ENCODE measurements around the gene FPGS.
A peak's percentile ranks its signal among the peaks of the same experiment; 100 is the strongest.
"Not testable (repeated sequence)": the region's sequence is repeated elsewhere in the genome, so short reads cannot be mapped to it uniquely, and the experiment has no call there.

Gene FPGS

DNA sequence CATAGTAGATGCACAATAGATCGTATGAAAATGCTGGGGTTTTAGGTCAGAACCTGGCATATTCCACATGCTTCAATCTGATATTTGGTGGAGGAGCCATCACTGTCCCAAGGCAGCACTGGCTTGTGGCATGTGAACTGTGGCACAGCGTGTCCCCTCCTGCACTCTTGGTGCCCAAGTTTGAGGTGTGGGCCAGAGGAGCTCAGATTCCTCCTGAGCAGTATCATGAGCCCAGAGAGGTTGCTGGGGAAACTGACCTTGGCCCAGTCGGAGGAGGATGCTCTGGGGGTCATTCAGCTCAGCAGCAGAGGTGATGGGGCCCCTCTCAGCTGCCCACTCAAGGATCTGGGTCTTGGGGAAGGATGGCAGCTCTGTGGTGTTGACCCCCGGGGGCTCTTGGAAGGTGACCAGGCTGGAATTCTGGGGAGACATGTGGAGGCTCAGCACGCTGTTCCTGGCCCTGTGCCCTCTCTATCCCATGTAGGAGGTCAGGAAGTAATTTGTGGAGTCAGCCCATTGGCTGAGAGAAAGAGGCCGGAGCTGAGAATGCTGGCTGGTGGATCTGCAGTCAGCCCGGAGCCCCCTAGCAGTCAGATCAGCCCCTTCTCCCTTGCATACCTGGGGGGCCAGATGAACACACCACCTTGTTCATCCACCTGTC is 23.7 kb downstream of the FPGS start:
- DNase-seq (ENCODE audit: low read depth, low spot score): no peak
- no peak overlapping the region for H3K4me3 ChIP-seq (ENCODE audit: low read length)

DNA sequence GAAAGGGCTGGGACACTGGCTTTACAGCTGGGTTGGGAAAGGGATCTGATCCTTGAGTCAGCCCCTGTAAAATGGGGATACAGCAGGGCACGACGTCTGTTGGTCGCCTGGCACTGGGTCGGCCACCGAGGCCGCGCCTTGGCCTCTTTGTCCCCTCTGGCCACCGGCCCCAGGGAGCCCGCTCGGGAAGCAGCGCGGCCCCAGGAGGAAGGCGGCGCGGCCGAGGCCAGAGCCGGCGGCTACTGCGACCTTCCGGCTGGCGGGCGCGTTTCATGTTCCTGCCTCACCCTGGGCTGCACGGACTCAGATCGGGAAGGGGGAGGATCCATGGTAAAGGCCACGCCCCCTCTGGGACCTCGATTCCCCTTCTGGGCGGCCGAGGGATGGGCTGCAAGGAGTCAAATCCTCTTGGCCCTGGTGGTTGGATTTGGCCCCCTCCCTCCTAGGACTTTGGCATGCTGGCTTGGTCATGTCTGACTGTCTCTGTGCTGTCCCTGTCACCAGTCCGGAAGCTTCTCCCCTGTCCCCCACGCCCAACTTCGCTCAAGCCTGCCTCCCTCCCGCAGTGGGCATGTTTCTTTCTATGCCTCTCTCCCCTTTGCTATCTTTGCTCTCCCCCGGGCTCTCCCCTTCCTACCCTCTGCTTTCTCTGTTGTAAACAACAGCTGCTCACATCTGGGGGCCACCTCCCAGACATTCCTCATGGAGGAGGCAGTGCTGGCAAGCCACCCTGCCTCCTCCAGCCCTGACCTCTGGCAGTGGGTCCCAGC is 25.8 kb downstream of the FPGS start:
- H3K4me3 ChIP-seq (ENCODE audit: low read length): no peak overlapping the region
- no peak for DNase-seq (ENCODE audit: low read depth, low spot score)

DNA sequence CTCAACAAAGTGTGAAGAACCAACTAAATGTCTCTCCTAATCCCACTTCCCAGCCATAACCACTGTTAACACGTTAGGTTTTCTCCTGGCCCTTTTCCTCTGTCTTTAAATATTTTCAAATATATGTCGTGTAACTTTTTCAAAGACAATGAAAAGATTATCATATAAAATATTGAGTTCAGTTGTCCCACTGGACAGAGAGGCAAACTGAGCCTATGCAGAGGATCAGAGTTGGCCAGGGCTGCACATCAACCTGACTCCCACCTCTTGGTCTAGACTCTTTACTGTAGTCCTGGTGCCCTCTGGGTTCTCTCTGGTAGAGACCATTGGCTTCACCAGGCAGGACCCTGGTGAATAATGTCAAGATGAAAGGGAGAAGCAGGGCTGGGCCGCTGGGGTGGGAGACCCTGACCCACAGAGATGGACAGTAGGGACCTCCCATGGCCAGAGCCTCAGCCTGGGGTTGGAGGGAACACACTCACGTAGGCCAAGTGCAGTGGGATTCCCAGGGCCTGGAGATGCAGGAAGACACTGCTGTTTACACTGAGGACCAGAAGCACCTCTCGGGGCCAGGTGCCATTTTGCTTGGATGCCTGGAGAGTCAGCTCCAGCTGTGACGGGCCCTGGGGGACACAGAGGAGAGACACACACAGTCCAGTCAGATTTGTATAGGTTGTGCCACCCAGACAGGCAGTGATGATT is 26.7 kb downstream of the FPGS start:
- no peak overlapping the region for H3K4me3 ChIP-seq (ENCODE audit: low read length)
- DNase-seq (ENCODE audit: low read depth, low spot score): no peak

DNA sequence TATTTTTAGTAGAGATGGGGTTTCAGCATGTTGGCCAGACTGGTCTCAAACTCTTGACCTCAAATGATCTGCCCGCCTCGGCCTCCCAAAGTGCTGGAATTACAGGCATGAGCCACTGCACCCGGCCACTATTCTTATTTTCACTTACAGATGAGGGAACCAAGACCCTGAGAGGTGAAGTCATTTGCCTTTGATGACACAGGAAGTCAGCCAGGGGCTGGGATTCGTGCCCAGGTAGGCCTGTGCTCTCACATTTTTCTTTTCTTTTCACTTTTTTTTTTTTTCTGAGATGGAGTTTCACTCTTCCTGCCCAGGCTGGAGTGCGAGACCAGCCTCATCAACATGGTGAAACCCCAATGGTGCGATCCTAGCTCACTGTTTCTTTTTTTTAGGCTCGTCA is 29.6 kb downstream of the FPGS start:
- H3K4me3 ChIP-seq (ENCODE audit: low read length): no peak overlapping the region
- peak; percentile 19 for DNase-seq (ENCODE audit: low read depth, low spot score)

DNA sequence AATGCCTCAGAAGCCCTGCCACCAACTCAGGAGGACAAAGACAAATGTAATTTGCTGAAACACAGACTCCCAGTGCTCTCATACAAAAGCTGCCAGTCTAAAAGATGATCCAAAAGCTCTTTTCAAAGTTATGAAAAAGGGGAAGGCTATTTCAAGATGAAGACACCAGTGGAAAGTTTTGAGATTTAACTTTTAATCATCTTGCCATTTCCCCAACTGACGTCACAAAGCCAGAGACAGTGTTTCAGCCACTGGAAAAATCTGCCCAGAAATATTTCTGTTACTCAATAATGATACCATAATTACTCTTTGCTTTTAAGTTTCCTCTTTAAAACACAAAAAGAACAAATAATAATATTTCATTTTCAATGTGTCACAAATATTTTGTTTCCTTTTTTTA is 30.9 kb downstream of the FPGS start:
- no peak overlapping the region for H3K4me3 ChIP-seq (ENCODE audit: low read length)
- no peak for DNase-seq (ENCODE audit: low read depth, low spot score)

DNA sequence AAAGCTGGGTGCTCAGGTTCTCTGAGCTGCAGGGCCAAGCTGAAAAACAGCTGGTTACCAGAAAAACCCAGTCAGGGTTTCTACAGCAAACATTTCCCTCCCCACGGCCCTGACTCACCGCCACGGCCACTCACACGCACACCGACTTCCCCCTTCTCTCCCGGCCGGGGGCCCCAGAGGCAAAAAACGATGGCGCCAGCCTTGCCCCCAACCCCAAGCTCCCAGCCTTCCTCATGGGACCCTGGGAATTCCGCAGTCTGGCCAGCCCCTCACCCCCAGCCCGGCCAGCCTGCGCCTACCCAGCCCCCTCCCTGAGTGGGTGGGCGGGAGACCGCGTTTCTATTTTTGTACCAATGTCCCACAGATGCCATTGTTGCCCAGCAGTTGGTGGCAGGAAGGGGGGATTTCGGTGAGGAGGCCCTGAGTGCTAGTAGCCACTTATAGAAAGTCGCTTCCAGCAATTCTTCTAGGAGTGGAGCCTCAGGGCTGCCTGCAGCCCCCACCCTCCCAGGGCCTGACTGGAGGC is 33.4 kb downstream of the FPGS start:
- DNase-seq (ENCODE audit: low read depth, low spot score): no peak
- no peak overlapping the region for H3K4me3 ChIP-seq (ENCODE audit: low read length)

DNA sequence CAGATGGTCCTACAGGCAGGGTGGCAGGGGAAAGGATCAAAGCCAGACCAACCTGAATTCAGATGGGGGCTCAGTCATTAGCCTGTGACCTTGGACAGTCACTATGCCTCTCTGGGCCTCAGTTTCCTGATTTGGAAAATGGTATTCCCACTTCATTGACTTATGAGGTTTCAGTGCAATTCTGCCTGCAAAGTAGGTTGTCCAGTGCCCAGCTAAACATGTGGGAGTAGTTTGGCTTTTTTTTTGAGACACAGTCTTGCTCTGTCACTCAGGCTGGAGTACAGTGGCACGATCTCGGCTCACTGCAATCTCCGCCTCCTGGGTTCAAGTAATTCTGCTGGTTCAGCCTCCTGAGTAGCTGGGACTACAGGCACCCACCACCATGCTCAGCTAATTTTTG is 33.9 kb downstream of the FPGS start:
- not testable (repeated sequence) for DNase-seq (ENCODE audit: low read depth, low spot score); H3K4me3 ChIP-seq (ENCODE audit: low read length)

DNA sequence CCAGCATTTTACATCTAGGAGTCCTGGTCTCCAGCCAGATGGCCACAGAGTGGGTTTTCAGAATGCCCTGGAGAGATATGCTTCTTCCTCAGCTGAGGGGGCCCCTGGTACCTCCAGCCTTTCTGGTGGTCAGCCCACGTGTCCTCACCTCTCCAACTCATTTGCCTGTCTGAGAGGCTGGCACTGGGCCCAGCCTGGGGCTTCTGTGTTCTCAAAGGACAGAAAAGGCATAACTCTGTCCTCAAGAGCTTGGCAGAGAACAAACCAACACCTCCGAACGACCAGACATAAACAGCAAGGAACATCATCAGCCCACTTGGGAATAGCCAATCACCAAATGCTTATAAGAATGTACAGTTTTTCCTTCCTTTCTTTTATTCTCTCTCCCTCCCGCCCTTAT is 34.7 kb downstream of the FPGS start:
- H3K4me3 ChIP-seq (ENCODE audit: low read length): no peak overlapping the region
- DNase-seq (ENCODE audit: low read depth, low spot score): no peak

DNA sequence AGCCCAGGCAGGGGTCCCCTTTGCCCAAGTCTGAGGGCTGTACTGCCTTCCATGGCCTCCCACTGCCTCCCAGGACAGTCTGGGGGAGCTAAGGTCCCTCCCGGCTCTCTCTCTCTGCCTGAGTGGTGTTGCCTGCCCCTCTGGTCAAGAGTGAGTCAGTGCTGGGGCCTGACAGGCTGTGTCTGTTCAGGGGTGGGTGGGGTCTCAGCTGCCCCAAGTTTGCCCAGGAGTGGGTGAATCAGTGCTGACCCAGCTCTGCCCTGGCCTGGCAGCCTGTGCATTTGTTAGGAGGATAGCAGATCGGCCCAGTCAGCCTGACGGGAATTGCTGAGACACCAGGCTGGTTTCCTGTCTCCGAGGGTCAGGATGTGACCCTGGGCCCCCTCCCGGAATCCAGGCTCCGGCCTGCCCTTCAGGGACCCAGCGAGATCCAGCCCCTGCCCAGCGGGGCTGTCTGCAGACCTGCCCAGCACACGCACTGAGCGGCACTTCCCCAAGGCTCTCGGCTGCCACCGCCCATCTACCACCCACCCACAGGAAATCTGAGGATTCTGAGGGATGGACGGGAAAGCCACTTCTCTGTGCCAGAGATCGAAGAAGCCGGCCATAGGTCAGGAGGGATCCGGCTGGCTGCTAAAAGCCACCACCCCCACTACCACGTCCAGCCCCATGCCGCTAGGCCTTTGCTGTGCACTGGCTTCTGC is 35.8 kb downstream of the FPGS start:
- DNase-seq (ENCODE audit: low read depth, low spot score): no peak
- no peak overlapping the region for H3K4me3 ChIP-seq (ENCODE audit: low read length)

DNA sequence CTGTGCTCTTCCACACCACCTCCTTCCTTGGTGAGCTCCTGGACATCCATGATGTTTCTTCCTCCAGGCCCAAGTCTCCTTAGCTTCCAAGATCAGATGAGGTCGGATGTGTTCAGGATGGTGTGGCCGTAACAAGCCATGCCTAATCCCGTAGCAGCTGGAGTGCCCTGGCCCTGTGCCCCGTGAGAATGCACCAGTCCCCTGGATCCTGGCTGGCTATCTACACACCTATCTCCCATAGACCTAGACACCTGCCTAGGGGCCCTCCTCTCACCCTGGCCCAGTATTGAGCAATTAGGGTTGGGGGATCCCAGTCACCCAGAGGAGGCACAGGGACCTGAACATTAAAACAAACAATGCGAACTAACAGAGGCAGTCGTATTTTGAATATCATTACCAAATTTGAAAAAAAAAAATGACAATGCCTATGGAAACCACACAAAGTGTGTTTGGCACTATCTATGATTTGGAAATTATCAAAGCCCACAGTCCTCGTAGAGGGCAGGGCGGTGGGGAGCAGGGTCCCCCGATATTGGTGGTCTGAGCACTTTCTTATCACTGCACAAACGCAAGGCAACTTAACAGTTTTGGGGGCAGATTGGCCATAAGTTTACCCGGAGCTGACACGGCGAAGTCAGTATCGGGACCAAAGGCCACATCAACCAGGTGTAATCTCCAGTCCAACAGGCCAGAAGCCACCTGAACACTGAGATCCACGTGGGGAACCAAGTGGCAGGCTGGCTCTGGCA is 38.6 kb downstream of the FPGS start:
- H3K4me3 ChIP-seq (ENCODE audit: low read length): no peak overlapping the region
- no peak for DNase-seq (ENCODE audit: low read depth, low spot score)

DNA sequence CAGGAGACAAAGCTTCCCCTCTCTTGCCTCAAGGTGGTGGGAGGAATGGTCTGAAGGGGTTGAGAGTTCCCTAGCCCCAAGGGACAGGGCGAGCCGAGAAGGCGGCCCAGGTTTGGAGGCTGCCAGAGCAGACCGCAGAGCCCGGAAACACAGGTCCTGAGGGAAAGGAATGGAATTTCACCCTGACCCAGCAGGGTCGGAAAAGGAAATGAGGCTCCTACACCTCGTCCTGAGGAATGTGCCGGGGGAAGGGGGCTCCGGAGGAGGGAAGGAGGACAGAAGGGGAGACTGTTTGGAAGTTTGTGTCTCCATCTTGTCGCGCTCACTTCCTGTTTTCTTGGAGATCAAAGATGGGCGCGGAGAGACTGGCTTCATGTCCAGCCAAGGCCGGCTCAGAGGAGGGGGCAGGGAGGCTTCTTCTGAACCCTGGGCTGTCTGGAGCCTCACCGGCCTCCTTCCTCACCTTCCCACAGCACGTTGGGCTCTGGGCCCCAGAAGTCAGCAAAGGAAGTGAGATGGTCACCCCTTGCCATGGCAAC is 42.2 kb downstream of the FPGS start:
- no peak overlapping the region for H3K4me3 ChIP-seq (ENCODE audit: low read length)
- DNase-seq (ENCODE audit: low read depth, low spot score): no peak

DNA sequence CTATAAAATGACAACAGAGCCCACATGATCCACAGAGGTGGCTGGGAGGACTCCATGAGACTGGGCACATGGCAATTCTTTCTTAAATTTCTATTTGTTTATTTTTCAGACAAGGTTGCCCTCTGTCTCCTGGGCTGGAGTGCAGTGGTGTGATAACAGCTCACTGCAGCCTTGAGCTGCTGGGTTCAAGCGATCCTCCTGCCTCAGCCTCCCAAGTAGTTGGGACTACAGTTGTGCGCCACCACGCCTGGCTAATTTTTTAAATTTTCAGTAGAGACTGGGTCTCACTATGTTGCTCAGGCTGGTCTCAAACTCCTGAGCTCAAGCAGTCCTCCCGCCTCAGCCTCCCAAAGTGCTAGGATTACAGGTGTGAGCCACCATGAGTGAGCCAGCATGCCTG is 42.9 kb downstream of the FPGS start:
- DNase-seq (ENCODE audit: low read depth, low spot score); H3K4me3 ChIP-seq (ENCODE audit: low read length): not testable (repeated sequence)

DNA sequence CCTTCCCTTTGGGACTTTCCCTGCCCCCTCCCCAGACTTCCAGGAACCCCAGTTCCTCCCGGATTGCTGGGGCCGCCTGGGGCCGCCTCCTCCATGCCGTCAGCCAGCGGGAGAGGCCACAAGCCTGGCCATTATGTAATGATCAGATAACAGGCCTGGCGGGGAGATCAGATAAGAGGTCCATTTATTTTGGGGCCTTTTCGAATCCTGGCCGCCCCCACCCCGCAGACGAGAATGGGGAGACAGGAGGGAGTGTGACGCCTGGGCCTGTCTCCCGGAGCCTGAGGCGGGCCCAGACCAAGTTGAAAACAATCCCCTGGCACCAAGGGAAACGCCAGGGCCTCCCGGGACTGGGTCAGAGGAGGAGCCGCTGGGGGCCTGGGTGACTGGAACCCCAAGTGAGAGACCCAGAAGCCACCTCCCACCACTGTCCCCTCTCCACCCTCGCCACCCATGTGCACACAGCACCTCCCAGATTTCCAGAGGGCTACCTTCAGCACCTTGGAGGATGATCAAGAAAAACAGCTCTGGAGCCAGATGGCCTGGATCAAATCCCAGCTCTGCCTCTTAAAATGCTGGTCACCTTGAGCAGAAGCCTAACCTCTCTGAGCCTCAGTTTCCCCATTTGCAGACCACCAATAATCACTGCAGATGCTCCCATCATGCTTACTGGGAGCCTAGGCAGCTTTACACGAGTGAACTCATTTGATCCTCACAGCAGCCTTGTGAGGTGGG is 43.9 kb downstream of the FPGS start:
- DNase-seq (ENCODE audit: low read depth, low spot score): no peak
- no peak overlapping the region for H3K4me3 ChIP-seq (ENCODE audit: low read length)

DNA sequence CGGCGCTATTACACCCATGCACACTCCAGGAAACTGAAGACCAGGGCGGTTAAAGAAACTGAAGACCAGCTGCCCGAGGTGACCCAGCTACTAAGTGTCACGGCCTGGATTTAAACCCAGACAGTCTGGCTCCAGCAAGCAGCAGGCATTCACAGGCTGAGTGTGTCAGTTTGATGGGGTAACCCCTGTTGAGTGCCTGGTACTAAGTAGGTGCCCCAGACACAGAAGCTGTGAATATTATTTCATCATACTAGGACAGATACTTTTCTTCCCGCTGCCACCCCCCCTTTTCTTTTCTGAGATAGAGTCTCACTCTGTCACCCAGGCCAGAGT is 44.5 kb downstream of the FPGS start:
- no peak for DNase-seq (ENCODE audit: low read depth, low spot score)
- H3K4me3 ChIP-seq (ENCODE audit: low read length): no peak overlapping the region

DNA sequence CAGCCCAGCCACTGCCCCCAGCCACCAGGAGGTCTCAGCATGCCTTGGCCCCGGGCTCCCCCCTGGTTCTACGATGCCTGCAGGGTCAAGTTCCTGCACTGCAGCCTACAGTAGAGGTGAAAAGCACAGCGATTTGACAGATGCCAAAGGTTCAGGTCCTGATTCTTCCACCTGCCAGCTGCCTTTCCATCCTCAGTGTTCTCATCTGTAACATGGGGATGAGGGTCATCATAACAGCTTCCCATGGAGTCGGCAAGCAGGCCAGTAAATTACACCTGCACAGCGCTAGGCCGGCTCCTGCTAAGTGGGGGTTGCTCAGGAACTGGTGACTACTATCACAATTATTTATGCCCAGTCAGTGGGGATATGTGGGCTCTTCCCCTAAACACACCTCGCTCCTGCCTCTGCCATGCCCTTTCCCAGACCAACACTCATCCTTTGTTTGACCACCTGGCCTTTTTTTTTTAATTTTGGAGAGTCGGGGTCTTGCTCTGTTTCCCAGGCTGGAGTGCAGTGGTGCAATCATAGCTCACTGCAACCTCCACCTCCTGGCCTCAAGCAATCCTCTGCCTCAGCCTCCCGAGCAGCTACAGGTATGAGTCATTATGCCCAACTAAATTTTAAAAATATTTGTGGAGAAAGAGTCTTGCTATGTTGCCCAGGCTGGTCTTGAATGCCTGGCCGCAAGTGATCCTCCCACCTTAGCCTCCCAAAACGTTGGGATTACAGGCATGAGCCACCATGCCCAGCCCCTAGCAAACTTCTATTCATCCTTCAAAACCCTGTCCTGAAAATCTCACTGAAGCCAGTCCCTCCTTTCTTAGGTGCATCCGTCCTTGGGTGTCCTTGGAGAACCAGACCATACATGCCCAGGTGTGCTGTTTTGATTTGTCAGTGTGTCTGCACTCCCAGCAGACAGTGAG is 45.4 kb downstream of the FPGS start:
- no peak for DNase-seq (ENCODE audit: low read depth, low spot score)
- H3K4me3 ChIP-seq (ENCODE audit: low read length): no peak overlapping the region

DNA sequence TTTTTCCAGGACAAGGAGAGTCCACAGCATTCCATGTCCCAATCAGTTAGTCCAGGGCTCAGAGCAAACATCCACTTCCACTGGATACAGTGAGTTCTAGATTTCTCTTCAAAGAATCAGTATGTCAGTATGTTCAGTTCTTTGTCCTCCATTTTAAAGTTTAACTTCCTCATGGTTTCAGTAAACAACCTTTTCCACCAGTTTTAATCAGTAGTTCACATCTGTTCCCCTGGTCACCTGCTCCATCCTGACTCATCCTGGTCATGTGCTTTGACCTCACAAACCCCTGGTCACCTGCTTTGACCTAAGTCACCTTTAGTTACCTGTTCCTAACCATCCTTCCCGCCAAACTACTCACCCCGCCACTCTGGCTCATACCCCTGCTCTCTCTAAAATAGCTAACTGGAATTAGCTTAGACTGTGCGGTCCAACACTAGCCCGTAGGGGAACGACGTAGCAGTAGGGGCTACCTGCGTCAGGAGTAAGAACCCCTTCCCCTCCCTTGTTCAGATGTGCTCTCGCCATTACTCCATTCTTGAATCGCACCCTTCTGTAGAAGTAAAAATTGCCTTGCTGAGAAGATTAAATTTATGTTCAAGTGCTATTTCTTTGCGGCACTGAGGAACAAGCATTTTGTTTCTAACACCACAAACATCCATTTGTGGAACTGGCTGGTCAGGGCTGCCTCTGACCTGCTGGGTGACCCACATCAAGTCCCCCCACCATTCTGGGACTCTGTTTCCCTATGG is 46.2 kb downstream of the FPGS start:
- no peak overlapping the region for H3K4me3 ChIP-seq (ENCODE audit: low read length)
- no peak for DNase-seq (ENCODE audit: low read depth, low spot score)
